GM18526 (cell line): ENCODE data around the gene WDR70.

ENCODE experiments used
- POLR2A ChIP-seq: IDR thresholded peaks from 3 replicates; pipeline ENCODE4 v1.6.1; 2011; ENCODE audit not compliant: insufficient read length; ENCODE audit errors: extremely low read depth

WDR70 gene

GRCh38 chr5:37615184-37615583 is 236.1 kb downstream of the WDR70 start:
- no peak for TF ChIP-seq POLR2A

GRCh38 chr5:37619353-37619752 is 240.2 kb downstream of the WDR70 start:
- no peak for TF ChIP-seq POLR2A

DNA sequence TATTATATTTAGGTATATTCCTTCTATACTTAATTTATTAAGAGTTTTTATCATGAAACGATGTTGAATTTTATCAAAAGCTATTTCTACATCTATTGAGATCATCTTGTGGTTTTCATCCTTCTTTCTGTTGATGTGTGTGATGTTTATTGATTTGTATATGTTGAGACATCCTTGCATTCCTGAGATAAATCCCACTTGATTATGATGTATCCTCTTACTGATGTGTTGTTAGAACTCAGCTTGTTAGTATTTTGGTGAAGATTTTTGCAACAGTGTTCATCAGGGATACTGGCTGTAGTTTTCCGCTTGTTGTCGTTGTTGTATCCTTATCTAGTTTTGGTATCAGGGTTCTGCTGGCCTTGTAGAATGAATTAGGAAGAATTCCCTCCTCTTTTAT is 247.1 kb downstream of the WDR70 start:
- TF ChIP-seq POLR2A = no peak

GRCh38 chr5:37628876-37629275 is 249.8 kb downstream of the WDR70 start:
- no peak for TF ChIP-seq POLR2A

GRCh38 chr5:37631939-37632338 is 252.8 kb downstream of the WDR70 start:
- TF ChIP-seq POLR2A = no peak

DNA sequence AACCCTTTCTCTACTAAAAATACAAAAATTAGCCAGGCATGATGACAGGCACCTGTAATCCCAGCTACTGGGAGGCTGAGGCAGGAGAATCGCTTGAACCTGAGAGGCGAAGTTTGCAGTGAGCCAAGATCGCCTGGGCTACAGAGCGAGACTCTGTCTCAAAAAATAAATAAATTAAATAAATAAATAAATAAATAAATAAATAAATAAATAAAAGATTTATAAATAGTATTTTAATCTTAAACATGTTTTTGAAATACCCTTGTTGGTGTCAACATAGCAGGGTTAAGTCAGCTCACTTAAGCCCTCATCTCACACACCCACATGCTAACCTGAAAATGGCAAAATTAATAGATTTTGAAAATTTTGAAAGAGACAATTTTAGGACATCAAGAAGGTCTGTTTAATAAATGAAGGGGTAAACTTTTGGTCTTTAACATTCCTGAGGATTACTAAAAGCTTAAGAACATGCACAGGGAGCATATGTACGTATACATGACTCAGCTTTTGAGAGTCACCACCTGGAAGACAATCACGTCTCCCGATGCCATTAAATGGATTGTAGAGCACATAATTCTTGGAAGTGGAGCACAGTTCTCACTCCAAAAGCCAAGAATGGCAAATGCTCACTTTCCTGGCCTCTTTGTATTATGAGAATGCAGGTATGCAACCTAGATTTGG is 258.2 kb downstream of the WDR70 start:
- TF ChIP-seq POLR2A = no peak

GRCh38 chr5:37638897-37639296 is 259.8 kb downstream of the WDR70 start:
- TF ChIP-seq POLR2A = no peak

DNA sequence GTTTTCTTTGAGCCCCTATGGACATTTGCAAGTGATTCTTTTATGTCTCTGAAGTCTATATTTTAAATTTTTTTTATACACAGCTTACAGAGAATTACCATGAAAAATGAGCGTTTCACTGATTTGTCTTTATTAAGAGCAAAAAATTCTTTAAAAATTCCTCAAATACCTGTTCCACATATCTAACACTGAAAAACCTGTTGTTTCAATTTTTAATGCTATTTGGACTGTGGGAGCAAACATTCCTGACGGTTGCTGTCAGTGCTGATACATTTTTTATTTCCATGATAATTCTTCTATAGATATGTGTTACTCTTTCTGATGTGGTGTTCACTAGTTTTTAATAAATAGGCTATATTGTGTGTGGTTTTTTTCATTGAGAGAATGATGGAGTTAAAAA is 261.0 kb downstream of the WDR70 start:
- no peak for TF ChIP-seq POLR2A

DNA sequence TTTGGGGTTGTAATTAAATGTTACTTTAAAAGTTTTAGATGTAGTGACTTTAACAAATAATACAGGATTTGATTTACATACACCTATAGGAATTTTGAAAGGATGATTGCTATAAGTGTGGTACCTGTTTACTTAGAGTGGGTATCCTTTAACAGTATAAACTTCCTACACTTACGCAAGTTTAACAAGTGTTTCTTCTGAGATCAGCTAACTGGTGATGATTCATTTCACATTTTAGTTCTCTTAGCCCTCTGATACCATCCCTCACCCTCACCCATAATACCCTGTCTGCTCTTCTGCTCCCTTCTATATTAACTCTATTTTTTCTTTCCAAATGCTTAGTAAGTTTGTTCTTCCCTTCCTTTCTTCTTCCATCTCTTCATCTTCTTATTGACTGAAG is 262.8 kb downstream of the WDR70 start:
- no peak for TF ChIP-seq POLR2A

GRCh38 chr5:37645707-37646106 is 266.6 kb downstream of the WDR70 start:
- no peak for TF ChIP-seq POLR2A

DNA sequence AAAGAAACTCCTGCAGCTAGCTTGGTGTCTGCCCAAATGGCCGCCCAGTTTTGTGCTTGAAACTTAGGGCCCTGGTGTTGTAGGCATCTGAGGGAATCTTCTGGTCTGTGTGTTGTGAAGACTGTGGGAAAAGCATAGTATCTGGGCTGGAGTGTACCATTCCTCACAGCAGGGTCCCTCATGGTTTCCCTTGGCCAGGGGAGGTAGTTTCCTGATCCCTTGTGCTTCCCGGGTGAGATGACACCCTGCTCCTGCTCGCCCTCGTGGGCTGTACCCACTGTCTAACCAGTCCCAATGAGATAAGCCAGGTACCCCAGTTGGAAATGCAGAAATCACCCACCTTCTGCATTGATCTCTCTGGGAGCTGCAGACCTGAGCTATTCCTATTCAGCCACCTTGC is 277.9 kb downstream of the WDR70 start:
- TF ChIP-seq POLR2A = no peak

- no peak for TF ChIP-seq POLR2A
Observed at GRCh38 chr5:37658440-37658839, 279.3 kb downstream of the WDR70 start.

DNA sequence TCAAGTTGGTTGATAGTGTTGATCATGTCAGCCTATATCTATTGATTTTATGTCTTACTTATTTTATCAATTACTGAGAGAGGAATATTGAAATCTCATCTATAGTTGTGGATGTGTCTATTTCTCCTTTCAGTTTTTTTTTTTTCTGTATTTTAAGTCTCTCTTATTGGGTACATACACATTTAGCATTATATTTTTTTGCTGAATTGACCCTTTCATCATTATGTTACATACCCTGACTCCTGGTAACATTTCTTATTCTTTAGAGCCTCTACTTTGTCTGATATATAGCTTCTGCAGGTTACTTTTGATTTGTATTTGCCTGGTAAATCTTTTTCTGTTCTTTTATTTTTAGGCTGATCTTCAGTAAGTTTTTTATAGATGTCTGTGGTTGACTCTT is 281.2 kb downstream of the WDR70 start:
- no peak for TF ChIP-seq POLR2A

DNA sequence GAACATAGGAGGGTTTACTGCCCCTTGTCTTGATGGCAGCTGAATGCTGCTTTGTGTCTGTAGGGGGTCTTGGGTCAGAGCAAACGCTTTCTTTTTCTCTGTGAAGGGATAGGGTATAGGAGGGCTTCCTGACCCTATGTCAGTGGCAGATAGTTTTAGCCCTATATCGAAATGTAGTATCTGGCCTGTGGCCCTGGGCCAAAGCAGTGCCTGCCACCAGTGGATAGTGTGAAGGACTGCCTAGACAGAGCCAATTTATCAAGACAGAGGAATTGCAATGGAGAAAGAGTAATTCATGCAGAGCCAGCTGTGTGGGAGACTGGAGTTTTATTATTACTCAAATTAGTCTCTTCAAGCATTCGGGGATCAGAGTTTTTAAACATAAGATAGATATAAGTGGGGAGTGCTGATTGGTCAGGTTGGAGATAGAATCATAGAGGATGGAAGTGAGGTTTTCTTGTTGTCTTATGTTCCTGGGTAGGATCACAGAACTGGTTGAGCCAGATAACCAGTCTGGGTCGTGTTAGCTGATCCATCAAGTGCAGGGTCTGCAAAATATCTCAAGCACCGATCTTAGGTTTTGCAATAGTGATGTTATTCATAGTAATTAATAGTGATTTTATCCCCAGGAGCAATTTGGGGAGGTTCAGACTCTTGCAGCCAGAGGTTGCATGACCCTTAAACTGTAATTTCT is 282.3 kb downstream of the WDR70 start:
- no peak for TF ChIP-seq POLR2A

- no peak for TF ChIP-seq POLR2A
Observed at GRCh38 chr5:37661951-37662350, 282.8 kb downstream of the WDR70 start.

DNA sequence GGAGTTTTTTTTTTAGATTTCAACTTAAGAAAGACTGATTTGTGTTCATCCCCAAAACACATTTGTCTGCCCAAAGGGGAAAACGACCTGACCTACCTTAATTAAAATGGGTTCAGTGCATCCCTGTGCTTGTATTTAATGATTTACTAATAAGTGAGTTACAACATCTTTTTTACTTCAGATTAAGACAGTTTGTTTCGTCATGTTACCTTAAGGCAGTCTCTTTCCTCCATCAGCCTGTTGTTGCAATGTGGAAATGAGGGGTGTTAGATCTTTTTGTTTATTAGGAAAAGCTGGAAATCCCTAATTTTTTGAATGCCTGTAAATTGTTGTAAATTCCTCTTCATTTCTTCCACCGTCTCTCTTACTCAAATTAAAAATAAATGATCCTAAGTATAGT is 283.2 kb downstream of the WDR70 start:
- TF ChIP-seq POLR2A = no peak
